ENCODE measurements around the gene FAHD2B.
"Not testable (repeated sequence)": the region's sequence is repeated elsewhere in the genome, so short reads cannot be mapped to it uniquely, and the experiment has no call there.

DNA sequence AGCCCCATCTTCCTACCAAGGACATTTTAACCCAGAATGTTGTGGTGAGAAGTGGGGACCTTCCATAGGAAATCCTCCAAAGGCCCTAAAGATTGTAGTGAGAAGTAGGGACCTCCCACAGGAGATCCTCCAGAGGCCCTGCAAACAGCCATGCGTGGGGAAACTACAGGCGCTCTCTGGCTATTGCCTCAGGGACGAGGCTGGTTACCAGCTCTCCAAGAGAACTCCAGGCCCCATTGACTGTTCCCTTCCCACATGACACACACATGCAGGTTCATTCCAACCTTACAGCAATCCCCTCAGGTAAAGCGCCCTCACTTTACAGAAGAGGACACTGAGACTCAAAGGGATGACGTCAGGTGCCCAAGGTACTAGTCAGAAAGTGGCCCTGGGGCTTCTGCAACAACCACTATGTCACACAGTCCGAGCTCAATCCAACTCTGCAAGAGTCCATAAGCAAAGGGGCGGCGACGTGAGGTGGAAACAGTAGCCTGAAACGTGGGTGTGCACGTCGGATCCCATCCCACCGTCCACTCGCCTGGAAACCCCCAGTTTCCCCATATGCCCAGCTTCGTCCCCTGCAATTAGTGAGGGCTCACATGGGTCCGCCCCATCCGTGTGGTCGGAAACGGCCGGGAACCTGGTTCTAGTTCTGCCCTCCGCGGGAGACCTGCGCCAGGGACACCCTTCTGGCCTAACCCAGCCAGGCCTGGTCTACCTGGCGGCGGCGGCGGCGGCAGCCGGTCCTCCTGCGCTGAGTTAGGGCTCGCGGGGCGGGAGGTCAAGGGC, 505 bp downstream of the FAHD2B start:
- TF ChIP-seq CTCF (conservative IDR thresholded peaks at IDR 0.05; ENCODE audit: low read depth, low read length); RCOR1 (IDR thresholded peaks at IDR 0.05; ENCODE audit: insufficient replicate concordance, low read length): not testable (repeated sequence)
